Osteocyte (in vitro differentiated cells): Measurements from ENCODE around the gene KLHDC8B. TPM values are rescaled to one million over a fixed set of nuclear protein-coding genes. Genes with fewer than 3 reads are reported as not detected.

Source experiments
- DNase-seq: peaks from one replicate; pipeline ENCODE4 v3.0.0; 2021; ENCODE audit warnings: mixed read lengths; ENCODE audit not compliant: unreplicated experiment; ENCODE audit errors: extremely low spot score
- H3K27ac Mint-ChIP-seq: one replicate; pipeline ENCODE4 v1.8.0; 2021; ENCODE audit warnings: mild to moderate bottlenecking, mixed read lengths; ENCODE audit not compliant: unreplicated experiment
- H3K27me3 Mint-ChIP-seq: one replicate; pipeline ENCODE4 v1.8.0; 2021; ENCODE audit warnings: mixed read lengths; ENCODE audit not compliant: unreplicated experiment
- H3K36me3 Mint-ChIP-seq: one replicate; pipeline ENCODE4 v1.8.0; 2021; ENCODE audit warnings: mixed read lengths; ENCODE audit not compliant: unreplicated experiment
- H3K4me1 Mint-ChIP-seq: one replicate; pipeline ENCODE4 v1.8.0; 2021; ENCODE audit warnings: mixed read lengths; ENCODE audit not compliant: unreplicated experiment
- H3K4me3 Mint-ChIP-seq: one replicate; pipeline ENCODE4 v1.8.0; 2021; ENCODE audit warnings: mild to moderate bottlenecking, moderate library complexity, mixed read lengths; ENCODE audit not compliant: unreplicated experiment
- H3K9me3 Mint-ChIP-seq: one replicate; pipeline ENCODE4 v1.8.0; 2021; ENCODE audit warnings: mixed read lengths; ENCODE audit not compliant: unreplicated experiment
- CTCF ChIP-seq: fragments of 200-600 bp; sonication (generic); IDR thresholded peaks from 2 replicates; pipeline ENCODE4 v1.5.0; 2021; ENCODE audit warnings: antibody characterized with exemption, mild to moderate bottlenecking, moderate library complexity
- total RNA-seq: library from RNA; stranded (reverse); gene quantifications from 2 replicates; pipeline ENCODE4 v1.2.1, GENCODE V29; 2021

The KLHDC8B gene
- total RNA-seq, 1 donor from 2014 or later, result 17.9 TPM

DNA sequence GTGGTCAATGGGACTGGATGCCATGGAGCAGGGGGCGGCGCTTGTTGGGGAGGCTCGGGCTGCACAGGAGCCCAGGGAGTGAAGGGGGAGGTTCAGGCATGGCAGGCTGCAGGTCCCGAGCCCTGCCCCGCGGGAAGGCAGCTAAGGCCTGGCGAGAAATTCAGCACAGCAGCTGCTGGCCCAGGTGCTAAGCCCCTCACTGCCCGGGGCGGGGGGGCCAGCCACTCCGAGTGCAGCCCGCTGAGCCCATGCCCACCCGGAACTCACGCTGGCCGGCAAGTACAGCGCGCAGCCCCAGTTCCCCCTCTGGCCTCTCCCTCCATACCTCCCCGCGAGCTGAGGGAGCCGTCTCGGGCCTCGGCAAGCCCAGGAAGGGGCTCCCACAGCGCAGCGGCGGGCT lies 11.3 kb downstream of the KLHDC8B start:
- no peaks in the 10 kb centered on the region for H3K9me3 Mint-ChIP-seq
- H3K27ac Mint-ChIP-seq, result no peak overlapping the region
- no peak for TF ChIP-seq CTCF
- H3K4me3 Mint-ChIP-seq, result no peak overlapping the region
- no peaks in the 10 kb centered on the region for H3K36me3 Mint-ChIP-seq
- H3K4me1 Mint-ChIP-seq, result no peaks in the 10 kb centered on the region
- H3K27me3 Mint-ChIP-seq, result peaks cover 5% of the 10 kb centered on the region
- no peak for DNase-seq

DNA sequence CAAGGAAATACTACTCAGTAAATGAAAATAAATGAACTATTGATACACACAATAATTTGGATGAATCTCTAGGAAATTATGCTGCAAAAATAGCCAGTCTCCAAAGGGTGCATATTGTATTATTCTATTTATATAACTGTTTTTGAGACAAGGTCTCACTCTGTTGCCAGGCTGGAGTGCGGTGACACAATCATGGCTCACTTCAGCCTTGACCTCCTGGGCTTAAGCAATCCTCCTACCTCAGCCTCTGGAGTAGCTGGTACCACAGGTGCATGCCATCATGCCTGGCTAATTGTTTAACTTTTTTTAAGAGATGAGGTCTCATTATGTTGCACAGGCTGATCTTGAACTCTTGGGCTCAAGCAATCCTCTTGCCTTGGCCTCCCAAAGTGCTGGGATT lies 12.5 kb downstream of the KLHDC8B start:
- no peaks in the 10 kb centered on the region for H3K36me3 Mint-ChIP-seq
- no peak overlapping the region for H3K4me3 Mint-ChIP-seq
- peaks cover 5% of the 10 kb centered on the region for H3K27me3 Mint-ChIP-seq

GRCh38 chr3:49191741-49192140 lies 20.3 kb downstream of the KLHDC8B start:
- Mint-ChIP-seq H3K9me3 (no peaks in the 10 kb centered on the region), H3K27me3 (peaks cover 17% of the 10 kb centered on the region), H3K27ac (no peak overlapping the region), H3K4me1 (no peaks in the 10 kb centered on the region), H3K4me3 (no peak overlapping the region), H3K36me3 (no peaks in the 10 kb centered on the region)
- no peak for DNase-seq
- no peak for TF ChIP-seq CTCF

More for the DNA sequence above, 12.5 kb downstream of the KLHDC8B start:
- DNase-seq, result no peak
- Mint-ChIP-seq H3K4me1 (no peaks in the 10 kb centered on the region), H3K9me3 (no peaks in the 10 kb centered on the region), H3K27ac (no peak overlapping the region)
- no peak for TF ChIP-seq CTCF

DNA sequence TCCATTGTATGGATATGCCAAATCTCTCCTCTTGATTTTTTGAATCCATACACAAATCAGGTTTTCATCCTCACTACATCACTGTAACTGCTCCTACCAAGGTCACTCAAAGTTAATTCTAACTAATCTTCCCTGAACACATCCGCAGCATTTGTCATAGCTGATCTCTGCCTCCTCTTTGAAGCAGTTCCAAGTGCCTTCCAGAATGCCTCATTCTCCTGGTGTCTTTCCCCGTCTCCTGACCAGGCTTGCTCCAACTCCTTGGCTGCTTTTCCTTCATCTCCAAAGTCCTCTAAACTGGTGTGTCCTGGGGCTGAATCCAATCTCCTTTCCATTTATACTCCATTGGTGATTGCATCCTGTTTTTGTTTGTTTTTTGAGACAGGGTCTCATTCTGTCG lies 26.8 kb downstream of the KLHDC8B start:
- H3K36me3 Mint-ChIP-seq, result no peaks in the 10 kb centered on the region
- H3K4me1 Mint-ChIP-seq, result no peaks in the 10 kb centered on the region
- H3K9me3 Mint-ChIP-seq, result no peaks in the 10 kb centered on the region
- no peak overlapping the region for H3K4me3 Mint-ChIP-seq
- DNase-seq, result no peak
- TF ChIP-seq CTCF, result no peak
- H3K27ac Mint-ChIP-seq, result no peak overlapping the region
- peaks cover 8% of the 10 kb centered on the region for H3K27me3 Mint-ChIP-seq

DNA sequence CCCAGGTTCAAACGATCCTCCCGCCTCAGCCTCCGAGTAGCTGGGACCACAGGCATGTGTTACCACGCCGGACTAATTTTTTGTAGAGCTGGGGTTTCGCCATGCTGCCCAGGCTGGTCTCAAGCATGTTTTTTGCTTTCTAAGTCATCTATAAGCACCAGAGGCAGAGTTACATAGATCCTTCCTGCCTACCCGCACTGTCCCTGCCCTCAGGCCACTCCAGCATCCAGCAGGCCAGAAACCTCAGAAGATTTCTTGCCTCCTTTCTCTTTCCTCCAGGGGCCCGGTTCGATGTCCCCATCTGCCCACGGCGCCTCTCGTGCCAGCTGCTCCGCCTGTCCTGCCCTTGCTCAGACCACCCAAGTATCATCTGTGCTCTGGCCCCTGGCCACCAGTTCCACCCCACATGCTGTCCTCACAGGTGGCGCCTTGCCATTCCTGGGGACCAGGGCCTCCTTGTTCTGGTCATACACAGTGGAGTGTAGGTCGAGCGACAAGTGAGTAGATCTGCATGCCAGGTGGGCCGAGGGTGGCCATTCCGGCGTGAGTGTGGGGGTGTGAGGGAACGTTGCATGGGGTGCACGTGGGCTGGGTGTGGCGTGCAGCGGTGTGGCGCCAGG lies 27.3 kb downstream of the KLHDC8B start:
- no peak for TF ChIP-seq CTCF
- Mint-ChIP-seq H3K27me3 (peaks cover 14% of the 10 kb centered on the region), H3K9me3 (no peaks in the 10 kb centered on the region), H3K4me1 (no peaks in the 10 kb centered on the region), H3K4me3 (no peak overlapping the region), H3K36me3 (no peaks in the 10 kb centered on the region), H3K27ac (no peak overlapping the region)
- no peak for DNase-seq
